Natural killer cell (primary cell): Measurements from ENCODE around the gene PCGF3. TPM values are rescaled to one million over a fixed set of nuclear protein-coding genes. Genes with fewer than 3 reads are reported as not detected.
A peak's percentile ranks its signal among the peaks of the same experiment; 100 is the strongest.

Experiments used
- ATAC-seq, 3 donors: fragments of 150-1000 bp in 2 of 3; fragments of 200-7000 bp in 1 of 3; cut with Tn5 transposase; 1 replicate in 1 of 3; 2 replicates in 2 of 3; pipeline ENCODE4 v1.10.0; 2021; ENCODE audit warnings: mild to moderate bottlenecking in 2 of 3, moderate library complexity in 2 of 3
- DNase-seq, 2 donors: peaks; one replicate each; pipeline versions ENCODE4 v3.0.0 to v3.0.0-alpha.2; 2013 to 2021; ENCODE audit warnings: mixed read lengths in 1 of 2
- H3K27ac ChIP-seq: one replicate; pipeline ENCODE4 v1.5.1; 2013; ENCODE audit warnings: mild to moderate bottlenecking, low read length
- H3K27me3 ChIP-seq: one replicate; pipeline ENCODE4 v1.6.1; 2013; ENCODE audit warnings: low read length; ENCODE audit not compliant: control insufficient read depth, insufficient read depth
- H3K36me3 ChIP-seq: one replicate; pipeline ENCODE4 v1.6.1; 2013; ENCODE audit warnings: low read length; ENCODE audit not compliant: control insufficient read depth, insufficient read depth
- H3K4me1 ChIP-seq: one replicate; pipeline ENCODE4 v1.6.1; 2013; ENCODE audit warnings: low read length; ENCODE audit not compliant: control insufficient read depth, insufficient read depth
- H3K4me3 ChIP-seq: one replicate; pipeline ENCODE4 v1.5.1; 2013; ENCODE audit warnings: low read length
- H3K9me3 ChIP-seq: one replicate; pipeline ENCODE4 v1.6.1; 2013; ENCODE audit warnings: low read length; ENCODE audit not compliant: control insufficient read depth, insufficient read depth
- H3K27ac Mint-ChIP-seq, 2 donors: one replicate each; pipeline ENCODE4 v1.8.0; 2022; ENCODE audit warnings: mild to moderate bottlenecking in 2 of 2, mixed read lengths in 2 of 2, moderate library complexity in 1 of 2
- H3K27me3 Mint-ChIP-seq, 2 donors: one replicate each; pipeline ENCODE4 v1.8.0; 2022; ENCODE audit warnings: low read depth in 2 of 2, mixed read lengths in 2 of 2
- H3K36me3 Mint-ChIP-seq: one replicate; pipeline ENCODE4 v1.8.0; 2022; ENCODE audit warnings: mixed read lengths
- H3K4me1 Mint-ChIP-seq, 2 donors: one replicate each; pipeline ENCODE4 v1.8.0; 2022; ENCODE audit warnings: mixed read lengths in 2 of 2
- H3K4me3 Mint-ChIP-seq: one replicate; pipeline ENCODE4 v1.8.0; 2022; ENCODE audit warnings: mild to moderate bottlenecking, moderate library complexity, mixed read lengths
- H3K9me3 Mint-ChIP-seq, 2 donors: one replicate each; pipeline ENCODE4 v1.8.0; 2022; ENCODE audit warnings: mixed read lengths in 2 of 2
- WGBS: methylation state at CpG from one replicate; pipeline ENCODE4 v1.1.7; 2013; ENCODE audit warnings: missing lambda C conversion rate; ENCODE audit not compliant: insufficient coverage; 5-methylcytosine and 5-hydroxymethylcytosine counted together
- intact Hi-C: fragments of 100-400 bp; cut with micrococcal nuclease; formaldehyde crosslinking; loops from one replicate; pipeline ENCODE4 v1.14.2; 2022
- total RNA-seq, 4 donors: library from RNA; stranded (reverse); fragments of 120-200 nt in 1 of 4; gene quantifications; one replicate each; pipeline versions ENCODE4 v1.2.3 to v1.2.4, GENCODE V29; 2013 to 2022
- TF ChIP-seq, protein P1 (sequence below): fragments of 200-600 bp; IDR thresholded peaks from one replicate; pipeline ENCODE4 v1.8.0; 2022; ENCODE audit warnings: antibody characterized with exemption

Gene PCGF3
- total RNA-seq, 3 donors from 2014 or later (not counting 1 experiment from before 2014, with no cell fraction given) = 71.2 to 101 (median 97.2) TPM

DNA sequence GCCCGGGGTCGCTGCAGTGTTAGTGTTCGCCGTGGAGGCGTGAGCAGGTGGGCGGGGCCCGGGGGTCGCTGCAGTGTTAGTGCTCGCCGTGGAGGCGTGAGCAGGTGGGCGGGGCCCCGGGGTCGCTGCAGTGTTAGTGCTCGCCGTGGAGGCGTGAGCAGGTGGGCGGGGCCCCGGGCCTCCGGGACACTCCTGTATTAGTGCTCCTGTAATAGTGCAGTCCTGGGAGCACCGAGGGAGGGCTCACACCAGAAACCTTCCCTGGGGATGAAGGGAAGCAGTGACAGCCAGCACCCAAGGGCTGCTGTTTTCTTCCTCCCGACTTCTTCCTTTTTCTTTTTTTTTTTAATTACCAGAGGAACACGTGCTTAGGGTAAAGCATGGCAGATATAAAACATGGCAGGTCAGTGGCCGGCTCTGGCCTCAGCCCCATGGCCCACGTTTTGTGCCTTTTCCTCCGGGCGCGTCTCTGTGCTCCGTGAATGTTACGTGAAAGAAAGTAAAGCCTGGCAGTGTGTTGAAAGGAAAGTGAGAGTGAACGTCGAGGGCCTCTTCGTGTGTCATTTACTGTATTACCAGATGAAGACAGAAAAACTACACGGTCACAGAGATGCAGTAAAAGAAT is 42.0 kb downstream of the PCGF3 start:
- H3K4me3 Mint-ChIP-seq = no peak overlapping the region
- no peaks in the 10 kb centered on the region for H3K9me3 Mint-ChIP-seq
- H3K27ac ChIP-seq = no peak overlapping the region
- no peaks in the 10 kb centered on the region for H3K27me3 ChIP-seq
- no peaks in the 10 kb centered on the region for H3K27me3 Mint-ChIP-seq
- peaks cover 14 to 16% of the 10 kb centered on the region in 2 donors for H3K4me1 Mint-ChIP-seq
- H3K27ac Mint-ChIP-seq = no peak overlapping the region
- ATAC-seq (no peak), DNase-seq (no peak)
- H3K36me3 Mint-ChIP-seq = no peaks in the 10 kb centered on the region
- intact Hi-C loops = no loop called here
- WGBS = 98% methylated on average over 20 of the region's 34 CpGs
- TF ChIP-seq, protein P1, sequence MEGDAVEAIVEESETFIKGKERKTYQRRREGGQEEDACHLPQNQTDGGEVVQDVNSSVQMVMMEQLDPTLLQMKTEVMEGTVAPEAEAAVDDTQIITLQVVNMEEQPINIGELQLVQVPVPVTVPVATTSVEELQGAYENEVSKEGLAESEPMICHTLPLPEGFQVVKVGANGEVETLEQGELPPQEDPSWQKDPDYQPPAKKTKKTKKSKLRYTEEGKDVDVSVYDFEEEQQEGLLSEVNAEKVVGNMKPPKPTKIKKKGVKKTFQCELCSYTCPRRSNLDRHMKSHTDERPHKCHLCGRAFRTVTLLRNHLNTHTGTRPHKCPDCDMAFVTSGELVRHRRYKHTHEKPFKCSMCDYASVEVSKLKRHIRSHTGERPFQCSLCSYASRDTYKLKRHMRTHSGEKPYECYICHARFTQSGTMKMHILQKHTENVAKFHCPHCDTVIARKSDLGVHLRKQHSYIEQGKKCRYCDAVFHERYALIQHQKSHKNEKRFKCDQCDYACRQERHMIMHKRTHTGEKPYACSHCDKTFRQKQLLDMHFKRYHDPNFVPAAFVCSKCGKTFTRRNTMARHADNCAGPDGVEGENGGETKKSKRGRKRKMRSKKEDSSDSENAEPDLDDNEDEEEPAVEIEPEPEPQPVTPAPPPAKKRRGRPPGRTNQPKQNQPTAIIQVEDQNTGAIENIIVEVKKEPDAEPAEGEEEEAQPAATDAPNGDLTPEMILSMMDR = no peak
- no peaks in the 10 kb centered on the region for H3K9me3 ChIP-seq
- H3K36me3 ChIP-seq = no peaks in the 10 kb centered on the region
- H3K4me3 ChIP-seq = no peak overlapping the region
- no peaks in the 10 kb centered on the region for H3K4me1 ChIP-seq

DNA sequence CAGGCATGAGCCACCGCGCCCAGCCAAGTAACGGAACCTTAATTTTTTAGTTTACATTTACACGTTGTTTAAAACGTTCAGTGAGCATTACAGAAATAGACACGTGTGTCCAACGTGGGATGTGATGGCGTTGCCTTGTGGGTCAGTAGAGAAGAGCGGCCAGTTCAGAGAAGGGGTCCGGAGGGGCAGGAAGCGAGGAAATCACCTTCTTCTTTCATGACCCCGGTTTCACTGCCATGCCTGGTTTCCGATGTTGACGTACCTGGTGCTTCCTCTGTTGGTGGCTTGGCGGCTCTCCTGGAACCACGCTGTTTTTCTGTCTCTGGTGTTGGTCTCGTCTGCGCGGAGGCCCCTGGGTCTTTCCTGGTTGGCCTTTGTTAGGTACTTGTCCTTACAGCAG is 42.8 kb downstream of the PCGF3 start:
- Histone ChIP-seq H3K36me3 (no peaks in the 10 kb centered on the region), H3K4me3 (no peak overlapping the region), H3K4me1 (no peaks in the 10 kb centered on the region), H3K9me3 (no peaks in the 10 kb centered on the region), H3K27me3 (no peaks in the 10 kb centered on the region), H3K27ac (no peak overlapping the region)
- 94% methylated on average over 19 of the region's 19 CpGs for WGBS
- H3K36me3 Mint-ChIP-seq = no peaks in the 10 kb centered on the region
- H3K4me1 Mint-ChIP-seq = peaks cover 12 to 14% of the 10 kb centered on the region in 2 donors
- H3K9me3 Mint-ChIP-seq = no peaks in the 10 kb centered on the region
- H3K4me3 Mint-ChIP-seq = no peak overlapping the region
- DNase-seq (no peak), ATAC-seq (no peak)
- H3K27me3 Mint-ChIP-seq = no peaks in the 10 kb centered on the region
- intact Hi-C loops = no loop called here
- TF ChIP-seq, protein P1 = no peak
- H3K27ac Mint-ChIP-seq = peak overlapping the region in 1 of 2 donors; percentile 49

DNA sequence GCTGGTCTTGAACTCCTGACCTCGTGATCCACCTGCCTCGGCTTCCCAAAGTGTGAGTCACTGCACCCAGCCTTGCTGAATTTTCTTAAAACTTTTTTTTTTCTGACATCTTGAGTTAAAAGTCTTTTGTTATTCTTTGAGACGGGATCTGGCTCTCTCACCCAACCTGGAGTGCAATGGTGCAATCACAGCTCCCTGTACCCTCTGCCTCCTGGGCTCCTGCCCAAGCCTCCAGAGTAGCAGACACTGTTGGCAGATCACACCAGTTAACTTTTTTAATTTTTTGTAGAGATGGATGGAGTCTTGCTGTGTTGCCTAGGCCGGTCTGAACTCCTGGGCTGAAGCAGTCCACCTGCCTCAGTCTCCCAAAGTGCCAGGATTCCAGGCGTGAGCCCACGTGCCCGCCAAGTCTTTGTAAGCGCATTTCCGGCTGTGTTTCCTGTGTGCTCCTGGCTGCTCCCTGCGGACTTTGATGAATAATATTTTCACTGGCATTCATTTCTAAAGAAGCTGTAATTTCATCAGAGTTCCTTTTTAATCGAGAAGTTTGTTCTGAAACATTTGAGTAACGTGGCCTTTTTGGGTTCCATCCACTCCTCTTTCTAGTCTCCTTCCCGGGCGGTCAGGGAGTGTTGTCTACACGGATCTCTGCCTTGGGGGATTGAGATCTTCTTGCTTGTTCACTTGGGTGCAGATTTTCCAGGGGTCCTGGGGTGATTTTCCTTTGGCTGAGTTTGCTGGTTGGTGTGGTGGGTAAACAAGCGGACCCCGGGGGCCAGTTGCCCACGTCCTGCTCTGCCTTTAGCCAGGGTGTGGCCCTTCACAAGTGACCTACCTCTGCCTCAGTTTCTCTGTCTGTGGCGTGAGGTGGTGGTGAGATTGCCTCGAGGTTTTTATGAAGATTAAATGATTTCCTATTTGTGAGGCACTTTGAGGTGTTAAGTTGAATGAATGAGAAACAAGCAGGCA is 44.4 kb downstream of the PCGF3 start:
- ATAC-seq = no peak

More for the DNA sequence above, 44.4 kb downstream of the PCGF3 start:
- Histone ChIP-seq H3K4me1 (no peaks in the 10 kb centered on the region), H3K27me3 (no peaks in the 10 kb centered on the region), H3K36me3 (no peaks in the 10 kb centered on the region), H3K27ac (no peak overlapping the region), H3K9me3 (no peaks in the 10 kb centered on the region), H3K4me3 (no peak overlapping the region)
- Mint-ChIP-seq H3K4me3 (no peak overlapping the region), H3K27me3 (no peaks in the 10 kb centered on the region), H3K27ac (no peak overlapping the region), H3K36me3 (no peaks in the 10 kb centered on the region), H3K9me3 (no peaks in the 10 kb centered on the region), H3K4me1 (peaks cover 11 to 12% of the 10 kb centered on the region in 2 donors)
- TF ChIP-seq, protein P1 = no peak
- WGBS = 96% methylated on average over 20 of the region's 20 CpGs
- intact Hi-C loops = no loop called here
- DNase-seq = no peak
